ENCODE results near the gene HINT1.
"Not testable (repeated sequence)": the region's sequence is repeated elsewhere in the genome, so short reads cannot be mapped to it uniquely, and the experiment has no call there.

Gene HINT1

DNA sequence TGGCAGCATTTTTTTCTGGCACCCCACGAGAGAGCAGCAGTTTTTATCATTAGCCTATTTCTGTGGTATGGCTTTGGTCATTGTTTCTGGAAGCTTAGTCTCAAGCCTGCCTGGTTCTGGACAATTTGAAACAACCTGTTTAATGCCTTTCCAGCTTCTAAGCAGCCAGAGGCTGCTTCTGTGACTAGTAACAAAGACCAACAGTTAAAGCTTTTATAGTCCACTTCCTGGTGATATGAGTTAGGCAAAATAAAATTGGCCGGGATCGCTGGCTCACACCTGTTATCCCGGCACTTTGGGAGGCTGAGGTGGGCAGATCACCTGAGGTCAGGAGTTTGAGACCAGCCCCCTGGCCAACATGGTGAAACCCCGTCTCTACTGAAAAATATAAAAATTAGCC is 29.7 kb upstream of the HINT1 start:
- TF ChIP-seq, protein P1, sequence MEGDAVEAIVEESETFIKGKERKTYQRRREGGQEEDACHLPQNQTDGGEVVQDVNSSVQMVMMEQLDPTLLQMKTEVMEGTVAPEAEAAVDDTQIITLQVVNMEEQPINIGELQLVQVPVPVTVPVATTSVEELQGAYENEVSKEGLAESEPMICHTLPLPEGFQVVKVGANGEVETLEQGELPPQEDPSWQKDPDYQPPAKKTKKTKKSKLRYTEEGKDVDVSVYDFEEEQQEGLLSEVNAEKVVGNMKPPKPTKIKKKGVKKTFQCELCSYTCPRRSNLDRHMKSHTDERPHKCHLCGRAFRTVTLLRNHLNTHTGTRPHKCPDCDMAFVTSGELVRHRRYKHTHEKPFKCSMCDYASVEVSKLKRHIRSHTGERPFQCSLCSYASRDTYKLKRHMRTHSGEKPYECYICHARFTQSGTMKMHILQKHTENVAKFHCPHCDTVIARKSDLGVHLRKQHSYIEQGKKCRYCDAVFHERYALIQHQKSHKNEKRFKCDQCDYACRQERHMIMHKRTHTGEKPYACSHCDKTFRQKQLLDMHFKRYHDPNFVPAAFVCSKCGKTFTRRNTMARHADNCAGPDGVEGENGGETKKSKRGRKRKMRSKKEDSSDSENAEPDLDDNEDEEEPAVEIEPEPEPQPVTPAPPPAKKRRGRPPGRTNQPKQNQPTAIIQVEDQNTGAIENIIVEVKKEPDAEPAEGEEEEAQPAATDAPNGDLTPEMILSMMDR (conservative IDR thresholded peaks at IDR 0.05): no peak
- no peak for TF ChIP-seq ZFX (IDR thresholded peaks at IDR 0.05)

DNA sequence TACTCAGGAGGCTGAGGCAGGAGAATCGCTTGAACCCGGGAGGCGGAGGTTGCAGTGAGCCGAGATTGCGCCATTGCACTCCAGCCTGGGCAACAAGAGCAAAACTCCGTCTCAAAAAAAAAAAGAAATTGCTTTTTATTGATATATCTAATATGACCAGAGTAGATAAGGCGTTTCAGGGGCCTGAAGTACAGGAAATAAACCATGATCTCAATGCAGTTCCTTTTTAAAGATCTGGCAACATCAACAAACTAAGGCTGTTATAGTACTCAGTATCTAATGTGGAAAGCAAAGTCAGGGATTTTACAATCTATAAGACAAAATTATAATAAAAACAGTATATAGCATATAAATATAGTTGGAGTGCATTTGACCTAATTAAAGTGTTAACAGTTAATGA is 28.8 kb upstream of the HINT1 start:
- H3K27ac ChIP-seq: not testable (repeated sequence)

More for the DNA sequence above, 29.7 kb upstream of the HINT1 start:
- no peak overlapping the region for H3K27ac ChIP-seq

DNA sequence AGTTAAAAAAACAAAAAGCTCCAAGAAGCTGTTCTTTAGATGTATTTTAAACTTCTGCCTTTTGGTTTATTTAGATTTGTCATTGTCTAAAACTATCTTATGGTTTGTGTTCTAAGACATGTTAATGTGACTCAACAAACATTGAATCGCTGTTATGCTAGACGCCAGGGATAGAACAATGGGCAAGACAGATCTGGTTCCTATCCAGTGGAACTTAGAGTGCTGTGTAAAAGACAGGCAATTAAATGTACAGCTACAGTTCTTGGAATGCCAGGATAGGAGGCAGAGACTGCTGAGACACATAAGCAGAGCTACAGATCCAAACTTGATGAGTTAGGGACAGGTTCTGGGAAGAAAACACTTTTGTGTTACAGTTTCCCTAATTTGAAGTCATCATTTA is 28.1 kb upstream of the HINT1 start:
- no peak overlapping the region for H3K27ac ChIP-seq
- TF ChIP-seq ZFX (IDR thresholded peaks at IDR 0.05): no peak
- TF ChIP-seq, protein P1 (conservative IDR thresholded peaks at IDR 0.05): no peak

DNA sequence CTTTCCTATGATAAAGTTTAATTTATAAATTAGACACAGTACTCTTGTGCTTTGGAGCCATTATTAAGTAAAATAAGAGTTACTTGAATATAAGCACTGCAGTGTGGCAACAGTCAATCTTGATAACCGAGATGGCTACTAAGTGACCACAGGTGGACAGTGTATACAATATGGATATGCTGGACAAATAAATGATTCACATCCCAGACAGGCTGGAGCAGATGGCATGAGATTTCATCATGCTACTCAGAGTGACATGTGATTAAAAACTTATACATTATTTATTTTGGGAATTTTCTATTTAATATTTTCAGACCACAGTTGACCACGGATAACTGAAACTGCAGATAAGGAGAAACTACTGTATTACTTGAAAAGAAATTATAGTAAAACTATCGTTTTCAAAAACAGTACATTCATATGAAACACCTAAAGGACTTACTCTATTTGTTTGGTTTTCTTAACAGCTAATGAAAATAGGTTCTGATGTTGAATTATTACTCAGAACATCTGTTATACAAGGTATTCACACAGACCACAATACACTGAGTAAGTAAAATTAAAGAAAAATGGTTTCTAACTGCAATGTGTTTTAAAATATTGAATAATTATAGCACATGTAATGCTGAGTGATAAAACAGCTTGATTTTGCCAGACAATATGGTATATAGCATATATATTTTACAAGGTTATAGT is 21.7 kb upstream of the HINT1 start:
- no peak overlapping the region for H3K27ac ChIP-seq
- no peak for TF ChIP-seq ZFX (IDR thresholded peaks at IDR 0.05)
- TF ChIP-seq, protein P1 (conservative IDR thresholded peaks at IDR 0.05): no peak

DNA sequence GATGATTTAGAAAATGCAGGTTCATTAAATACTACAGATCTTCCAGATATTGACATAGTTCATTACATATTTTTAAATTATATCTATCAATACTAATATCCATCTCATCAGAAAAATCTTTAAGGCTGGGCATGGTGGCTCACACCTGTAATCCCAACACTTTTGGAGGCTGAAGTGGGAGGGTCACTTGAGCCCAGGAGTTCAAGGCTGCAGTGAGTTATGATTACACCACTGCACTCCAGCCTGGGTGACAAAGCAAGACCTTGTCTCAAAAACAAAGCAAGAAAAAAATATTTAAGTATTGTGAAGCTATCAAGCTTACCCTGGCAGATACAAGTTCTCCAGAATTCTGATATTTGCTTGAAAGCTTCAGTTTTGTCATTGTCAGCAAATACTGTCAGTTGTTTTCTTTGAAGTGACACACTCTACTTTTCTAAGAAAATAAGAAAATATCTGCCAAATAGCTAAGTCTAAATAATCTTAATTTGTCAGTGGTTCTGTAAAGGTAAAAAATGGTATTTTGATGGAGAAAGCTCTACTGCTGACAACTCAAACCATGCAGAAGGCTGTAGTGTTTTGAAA is 20.6 kb upstream of the HINT1 start:
- TF ChIP-seq, protein P1 (conservative IDR thresholded peaks at IDR 0.05): no peak
- no peak for TF ChIP-seq ZFX (IDR thresholded peaks at IDR 0.05)
- H3K27ac ChIP-seq: no peak overlapping the region

DNA sequence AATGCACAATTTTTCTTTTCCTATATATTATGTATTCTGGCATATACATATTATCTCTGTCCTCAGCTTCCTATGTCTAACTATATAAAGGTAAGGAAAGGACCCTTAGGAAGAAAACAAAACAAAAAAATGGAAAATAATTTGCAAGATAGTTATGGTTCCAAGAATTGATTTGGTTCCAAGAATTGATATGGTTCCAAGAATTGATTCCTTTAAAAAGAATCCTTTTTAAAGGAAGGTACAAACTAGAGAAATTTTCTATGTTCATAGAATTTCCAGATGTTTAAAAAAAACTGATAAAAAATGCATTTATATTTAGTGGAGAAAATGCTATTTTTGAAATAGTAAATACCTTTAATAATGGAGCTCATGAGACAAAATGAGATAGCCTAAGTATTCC is 17.8 kb upstream of the HINT1 start:
- H3K27ac ChIP-seq: no peak overlapping the region
- TF ChIP-seq ZFX (IDR thresholded peaks at IDR 0.05): no peak
- TF ChIP-seq, protein P1 (conservative IDR thresholded peaks at IDR 0.05): no peak

DNA sequence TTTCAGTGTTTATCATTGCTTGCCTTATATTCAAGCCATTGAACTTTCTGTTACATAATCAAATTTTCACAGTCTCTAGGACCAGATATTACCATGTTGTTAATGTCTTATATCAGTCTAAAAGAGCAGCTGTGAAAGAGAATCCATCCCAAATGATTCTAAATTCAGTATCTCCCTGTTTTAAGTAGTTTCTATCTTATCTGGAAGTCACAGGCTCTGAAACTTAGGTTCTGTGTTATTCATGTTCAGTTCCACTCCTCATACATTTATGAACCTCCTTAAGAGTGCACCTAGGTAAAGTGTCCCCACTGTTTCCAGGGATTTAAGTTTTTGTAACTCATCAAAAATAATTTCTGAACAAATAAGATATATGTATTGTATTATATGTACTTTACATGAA is 15.4 kb upstream of the HINT1 start:
- no peak for TF ChIP-seq ZFX (IDR thresholded peaks at IDR 0.05)
- TF ChIP-seq, protein P1 (conservative IDR thresholded peaks at IDR 0.05): no peak

More for the DNA sequence above, 15.4 kb upstream of the HINT1 start:
- H3K27ac ChIP-seq: no peak overlapping the region

Measured in C4-2B (cell line).